DMS114 treated with DMSO at 0.1 percent for 48 hours (cell line): Measurements from ENCODE around the gene MRPL55.

Source experiments
- DNase-seq: peaks from one replicate; lab custom pipeline; 2025; ENCODE audit not compliant: unreplicated experiment; lab: John Stamatoyannopoulos, UW

Gene MRPL55

GRCh38 chr1:228101994-228102790, 6.9 kb downstream of the MRPL55 start:
- DNase-seq: no peak

GRCh38 chr1:228101614-228101993, 7.5 kb downstream of the MRPL55 start:
- no peak for DNase-seq

DNA sequence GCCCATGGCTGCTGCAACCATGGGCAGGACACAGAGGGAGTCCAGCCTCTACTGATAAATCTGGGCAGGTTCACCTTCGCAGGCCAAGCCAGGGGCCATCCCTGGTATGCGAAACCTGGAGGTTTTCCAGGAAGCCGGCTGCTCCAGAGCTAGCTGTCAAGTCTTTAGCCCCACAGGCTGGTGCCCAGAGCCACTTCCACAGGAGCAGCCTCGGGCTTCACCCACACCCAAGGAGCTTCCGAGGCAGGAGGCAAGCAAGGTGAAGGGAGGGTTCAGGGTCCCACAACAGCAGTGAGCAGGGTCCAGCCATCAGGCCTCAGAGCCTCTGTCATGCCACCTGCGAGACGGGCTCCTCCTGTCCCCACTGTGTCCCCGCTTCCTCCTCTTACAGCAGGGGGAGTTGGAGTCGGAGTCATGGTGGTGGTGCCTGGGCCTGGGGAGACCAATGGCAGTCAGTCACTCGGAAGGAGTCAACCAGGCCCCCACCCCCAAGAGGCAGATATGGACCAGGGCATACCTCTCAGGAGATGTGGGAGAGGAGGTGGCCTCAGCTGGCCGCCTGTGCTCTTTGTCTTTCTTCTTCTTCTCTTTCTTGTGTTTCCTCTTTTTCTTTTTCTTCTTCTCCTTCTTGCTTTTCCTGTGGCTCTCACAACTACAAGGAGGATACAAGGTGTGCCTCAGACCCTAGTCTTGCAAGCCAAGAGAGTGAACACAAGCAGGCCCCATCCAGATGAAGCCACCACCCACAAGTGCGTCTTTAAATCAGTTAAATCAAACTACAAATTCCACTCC, 8.1 kb downstream of the MRPL55 start:
- DNase-seq: no peak

- no peak for DNase-seq
Measured at GRCh38 chr1:228099331-228099732, 9.8 kb downstream of the MRPL55 start.

GRCh38 chr1:228098323-228098931, 10.7 kb downstream of the MRPL55 start:
- no peak for DNase-seq

DNA sequence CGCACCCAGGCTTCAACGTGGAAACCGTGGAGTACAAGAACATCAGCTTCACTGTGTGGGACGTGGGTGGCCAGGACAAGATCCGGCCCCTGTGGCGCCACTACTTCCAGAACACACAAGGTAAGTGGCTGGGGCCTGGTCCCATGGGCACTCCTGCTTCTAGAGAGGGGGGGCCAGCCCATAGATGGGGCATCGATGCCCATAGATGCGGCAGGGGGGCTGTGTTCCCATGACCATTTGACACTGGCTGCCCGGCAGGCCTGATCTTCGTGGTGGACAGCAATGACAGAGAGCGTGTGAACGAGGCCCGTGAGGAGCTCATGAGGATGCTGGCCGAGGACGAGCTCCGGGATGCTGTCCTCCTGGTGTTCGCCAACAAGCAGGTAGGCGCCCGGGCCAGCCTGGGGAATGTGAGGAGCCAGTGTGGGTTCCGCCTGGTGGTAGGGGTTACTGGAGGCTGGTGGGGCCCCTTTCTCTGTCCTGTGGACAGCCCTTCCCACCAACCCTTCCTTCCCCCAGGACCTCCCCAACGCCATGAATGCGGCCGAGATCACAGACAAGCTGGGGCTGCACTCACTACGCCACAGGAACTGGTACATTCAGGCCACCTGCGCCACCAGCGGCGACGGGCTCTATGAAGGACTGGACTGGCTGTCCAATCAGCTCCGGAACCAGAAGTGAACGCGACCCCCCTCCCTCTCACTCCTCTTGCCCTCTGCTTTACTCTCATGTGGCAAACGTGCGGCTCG, 11.6 kb downstream of the MRPL55 start:
- no peak for DNase-seq

DNA sequence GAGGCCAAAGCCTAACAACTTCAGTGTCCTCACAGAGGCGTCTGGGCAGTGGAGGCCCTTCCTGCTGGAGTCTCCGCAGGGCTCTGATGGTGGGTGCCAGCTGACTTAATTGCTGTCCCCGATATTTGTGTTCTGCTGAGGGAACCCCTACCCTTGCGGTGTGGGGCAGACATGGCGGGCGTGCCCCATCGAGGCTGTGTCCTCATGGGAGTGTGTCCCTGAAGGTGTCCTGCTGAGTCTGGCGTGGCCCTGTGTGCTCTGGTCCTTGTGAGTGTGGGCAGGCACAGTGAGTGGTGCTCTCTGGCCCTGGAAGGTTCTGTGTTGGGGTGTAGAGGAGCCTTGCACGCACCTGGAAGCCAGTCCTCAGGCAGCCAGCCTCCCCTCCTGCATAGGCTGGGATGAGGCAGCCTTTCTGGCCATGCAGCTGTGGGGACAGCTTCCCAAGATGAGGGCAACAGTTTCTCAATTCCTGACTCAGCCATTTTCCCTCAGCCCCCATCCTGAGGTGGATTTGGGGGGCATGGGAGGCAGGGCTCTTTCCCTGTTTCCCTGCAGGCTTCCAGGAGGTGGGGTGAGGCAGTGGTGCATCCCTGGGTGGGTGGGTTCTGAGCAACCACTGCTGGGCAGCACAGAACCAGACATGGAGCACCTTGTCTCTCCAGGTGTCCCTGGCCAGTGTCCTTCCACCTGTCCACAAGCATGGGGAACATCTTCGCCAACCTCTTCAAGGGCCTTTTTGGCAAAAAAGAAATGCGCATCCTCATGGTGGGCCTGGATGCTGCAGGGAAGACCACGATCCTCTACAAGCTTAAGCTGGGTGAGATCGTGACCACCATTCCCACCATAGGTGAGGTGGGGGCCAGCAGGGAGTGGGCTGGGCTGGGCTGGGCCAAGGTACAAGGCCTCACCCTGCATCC, 12.4 kb downstream of the MRPL55 start:
- DNase-seq: no peak

GRCh38 chr1:228095938-228096337, 13.2 kb downstream of the MRPL55 start:
- no peak for DNase-seq

DNA sequence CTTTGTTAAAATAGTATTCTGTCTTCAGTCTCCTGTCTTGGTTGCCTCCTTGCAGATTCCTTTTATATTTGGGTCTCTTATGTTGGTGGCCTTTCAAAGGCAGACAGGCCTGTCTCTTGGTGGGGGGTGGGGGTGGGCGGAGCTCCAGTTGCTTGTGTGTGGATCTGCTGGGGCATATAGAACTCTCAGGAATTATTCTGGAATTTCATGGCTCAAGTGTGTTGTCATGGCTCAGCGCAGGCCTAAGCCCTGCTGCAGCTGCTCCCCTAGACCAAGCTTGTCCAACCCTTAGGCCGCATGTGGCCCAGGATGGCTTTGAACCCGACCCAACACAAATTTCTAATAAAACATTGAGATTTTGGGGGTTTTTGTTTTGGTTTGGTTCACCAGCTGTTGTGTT, 13.9 kb downstream of the MRPL55 start:
- no peak for DNase-seq

DNA sequence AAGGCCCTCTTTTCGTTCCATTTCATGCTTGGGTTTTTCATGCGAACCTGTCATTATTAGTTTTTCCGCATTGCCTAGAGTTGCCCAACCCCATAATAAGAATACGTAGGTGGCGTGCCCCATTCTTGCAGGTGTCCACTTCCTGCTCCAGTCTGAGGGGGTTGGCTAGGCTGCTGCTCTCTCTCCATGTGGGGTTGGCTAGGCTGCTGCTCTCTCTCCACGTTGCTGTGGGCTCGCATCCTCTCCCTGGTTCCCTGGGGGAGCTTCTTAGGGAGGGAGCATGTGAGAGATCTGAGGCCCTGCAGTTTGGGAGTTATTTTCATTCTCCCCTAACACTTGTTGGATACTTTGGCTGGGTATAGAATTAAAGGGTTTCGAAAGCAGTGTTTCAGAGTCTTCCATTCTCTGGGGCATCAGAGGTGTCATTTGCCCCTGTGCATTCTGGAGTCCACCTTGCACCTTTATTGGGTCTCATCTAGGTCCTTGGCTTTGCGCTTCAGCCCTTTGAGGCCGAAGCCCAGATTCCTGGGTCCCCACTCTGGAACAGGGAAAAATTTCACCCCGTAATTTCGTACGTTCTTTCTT, 14.6 kb downstream of the MRPL55 start:
- no peak for DNase-seq

- DNase-seq: no peak
Measured at GRCh38 chr1:228093050-228093906, 15.8 kb downstream of the MRPL55 start.

GRCh38 chr1:228092342-228093049, 16.6 kb downstream of the MRPL55 start:
- DNase-seq: no peak

DNA sequence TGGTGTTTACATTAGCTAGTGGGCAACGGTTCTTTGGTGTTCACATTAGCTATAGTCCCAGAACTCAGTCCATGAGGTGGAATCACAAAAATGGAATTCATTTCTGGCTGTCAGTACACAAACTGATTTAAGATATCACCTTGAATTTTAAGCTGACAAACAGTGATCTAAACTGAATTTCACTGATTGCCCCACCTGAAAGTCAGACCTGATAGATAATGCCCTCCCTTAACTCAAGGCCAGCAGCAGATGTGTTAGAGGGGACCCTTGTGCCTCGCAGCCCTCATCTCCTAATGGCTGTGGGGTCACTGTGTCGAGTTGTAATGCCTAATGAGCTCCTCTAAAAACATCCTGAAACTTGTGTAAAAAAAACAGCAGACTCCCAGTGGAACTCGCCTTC, 18.0 kb downstream of the MRPL55 start:
- DNase-seq: no peak

- no peak for DNase-seq
Measured at GRCh38 chr1:228090613-228091081, 18.5 kb downstream of the MRPL55 start.

GRCh38 chr1:228089519-228090380, 19.3 kb downstream of the MRPL55 start:
- no peak for DNase-seq

GRCh38 chr1:228088586-228089498, 20.3 kb downstream of the MRPL55 start:
- DNase-seq: no peak
